IPS-NIHi7 (cell line): ENCODE measurements around the gene KRTAP5-9.
"Not testable (repeated sequence)": the region's sequence is repeated elsewhere in the genome, so short reads cannot be mapped to it uniquely, and the experiment has no call there.

Experiments
- DNase-seq: peaks from one replicate; pipeline ENCODE4 v3.0.0; 2012; ENCODE audit warnings: mixed read lengths; ENCODE audit errors: extremely low spot score

The KRTAP5-9 gene

GRCh38 chr11:71582969-71583368, 34.7 kb downstream of the KRTAP5-9 start:
- DNase-seq = not testable (repeated sequence)

DNA sequence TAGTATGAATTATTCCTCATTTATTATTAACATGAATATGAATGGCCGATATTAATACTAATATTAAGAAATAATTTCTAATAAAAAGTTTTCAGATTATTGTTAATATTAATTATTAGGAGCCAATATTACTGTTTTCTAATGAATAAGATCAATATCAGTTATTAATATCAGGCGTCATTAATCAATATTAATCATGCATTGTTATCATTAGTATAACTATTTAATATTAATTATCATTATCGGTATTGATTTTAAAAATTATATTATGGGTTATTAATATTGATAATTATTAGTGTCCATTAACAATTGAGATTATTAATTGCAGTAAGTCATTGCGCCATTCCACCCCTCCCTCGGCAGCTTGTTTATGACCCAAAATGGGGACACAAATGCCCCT, 37.5 kb downstream of the KRTAP5-9 start:
- not testable (repeated sequence) for DNase-seq

GRCh38 chr11:71588314-71588713, 40.1 kb downstream of the KRTAP5-9 start:
- not testable (repeated sequence) for DNase-seq

- DNase-seq = not testable (repeated sequence)
Observed at GRCh38 chr11:71588822-71589545, 40.8 kb downstream of the KRTAP5-9 start.

DNA sequence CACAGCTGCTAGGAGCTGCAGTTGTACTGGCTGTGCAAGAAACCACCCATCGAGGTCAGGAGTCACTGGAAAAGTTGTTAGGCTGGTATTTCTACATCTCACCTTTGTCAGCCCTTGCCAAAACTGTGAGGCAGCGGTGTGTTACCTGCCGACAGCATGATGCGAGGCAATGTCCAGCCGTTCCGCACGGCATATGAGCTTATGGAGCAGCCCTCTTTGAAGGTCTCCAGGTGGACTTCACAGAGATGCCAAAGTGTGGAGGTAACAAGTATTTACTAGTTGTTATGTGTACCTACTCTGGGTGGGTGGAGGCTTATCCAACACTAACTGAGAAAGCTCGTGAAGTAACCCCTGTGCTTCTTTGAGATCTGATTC, 41.3 kb downstream of the KRTAP5-9 start:
- not testable (repeated sequence) for DNase-seq
